GM10248 (cell line): Measurements from ENCODE around the gene LHX1.

Source experiments
- CTCF ChIA-PET: fragments of 300-600 bp; sonication (Branson Sonifier 250); formaldehyde crosslinking; extraction: SDS; loops from one replicate; lab custom pipeline; 2021; ENCODE audit warnings: antibody characterized with exemption; lab: Yijun Ruan, JAX
- POLR2A ChIA-PET: fragments of 350-650 bp; sonication (Branson Sonifier 250); formaldehyde crosslinking; extraction: SDS; loops from one replicate; lab custom pipeline; 2020; ENCODE audit warnings: antibody characterized with exemption; lab: Yijun Ruan, JAX
- DNase-seq: peaks from one replicate; pipeline ENCODE4 v3.0.0; 2012; ENCODE audit errors: extremely low spot score
- TF ChIP-seq, protein P1 (sequence below): IDR thresholded peaks from 2 replicates; pipeline ENCODE4 v1.5.1; 2012; ENCODE audit warnings: mild to moderate bottlenecking, low read depth; ENCODE audit errors: extremely low read depth, missing control alignments, control extremely low read depth

The LHX1 gene

GRCh38 chr17:36978810-36979564, 41.7 kb downstream of the LHX1 start:
- TF ChIP-seq, protein P1, sequence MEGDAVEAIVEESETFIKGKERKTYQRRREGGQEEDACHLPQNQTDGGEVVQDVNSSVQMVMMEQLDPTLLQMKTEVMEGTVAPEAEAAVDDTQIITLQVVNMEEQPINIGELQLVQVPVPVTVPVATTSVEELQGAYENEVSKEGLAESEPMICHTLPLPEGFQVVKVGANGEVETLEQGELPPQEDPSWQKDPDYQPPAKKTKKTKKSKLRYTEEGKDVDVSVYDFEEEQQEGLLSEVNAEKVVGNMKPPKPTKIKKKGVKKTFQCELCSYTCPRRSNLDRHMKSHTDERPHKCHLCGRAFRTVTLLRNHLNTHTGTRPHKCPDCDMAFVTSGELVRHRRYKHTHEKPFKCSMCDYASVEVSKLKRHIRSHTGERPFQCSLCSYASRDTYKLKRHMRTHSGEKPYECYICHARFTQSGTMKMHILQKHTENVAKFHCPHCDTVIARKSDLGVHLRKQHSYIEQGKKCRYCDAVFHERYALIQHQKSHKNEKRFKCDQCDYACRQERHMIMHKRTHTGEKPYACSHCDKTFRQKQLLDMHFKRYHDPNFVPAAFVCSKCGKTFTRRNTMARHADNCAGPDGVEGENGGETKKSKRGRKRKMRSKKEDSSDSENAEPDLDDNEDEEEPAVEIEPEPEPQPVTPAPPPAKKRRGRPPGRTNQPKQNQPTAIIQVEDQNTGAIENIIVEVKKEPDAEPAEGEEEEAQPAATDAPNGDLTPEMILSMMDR: no peak
- ChIA-PET CTCF (interaction anchor here (1.2 to 1.3 kb wide), 2 partner anchors 12 to 28 kb away, joined by 3 to 4 read pairs; no protein-coding TSS in a partner anchor), POLR2A (no interaction called here)
- no peak for DNase-seq

- no peak for DNase-seq
- CTCF ChIA-PET: interaction anchor here (1.0 to 1.3 kb wide), 3 partner anchors 12 to 58 kb away, joined by 3 to 4 read pairs (median 3); no protein-coding TSS in a partner anchor
- TF ChIP-seq, protein P1: no peak
- POLR2A ChIA-PET: no interaction called here
Measured at GRCh38 chr17:36979565-36979941, 42.3 kb downstream of the LHX1 start.

DNA sequence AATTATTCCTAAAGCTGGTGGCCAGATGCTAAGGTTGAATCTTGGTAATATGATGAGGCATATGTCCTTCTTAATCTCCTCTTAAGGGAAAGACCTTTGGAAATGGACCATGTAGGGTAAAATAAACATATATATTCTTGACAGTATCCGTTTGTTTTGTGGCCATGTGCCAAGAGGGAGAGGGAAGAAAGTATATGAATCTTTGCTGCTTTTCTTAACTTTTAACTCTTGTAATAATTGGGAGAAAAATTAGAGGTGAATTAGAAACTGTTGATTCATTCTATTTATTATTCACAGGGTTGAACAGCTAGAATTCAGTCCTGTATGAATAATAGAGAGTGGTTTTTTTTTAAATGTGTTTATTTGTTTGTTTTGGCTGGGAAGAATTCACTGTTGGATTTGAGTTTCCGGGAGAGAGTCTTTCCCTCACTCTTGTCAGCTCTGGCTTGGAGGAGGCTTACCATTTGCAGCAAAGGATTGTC, 43.0 kb downstream of the LHX1 start:
- TF ChIP-seq, protein P1: no peak
- POLR2A ChIA-PET: interaction anchor here (0.6 kb wide), 1 partner anchor 130 kb away, joined by 3 read pairs; no protein-coding TSS in a partner anchor
- CTCF ChIA-PET: interaction anchor here (1.0 to 1.2 kb wide), 2 partner anchors 11 to 59 kb away, joined by 3 to 4 read pairs; no protein-coding TSS in a partner anchor

GRCh38 chr17:36983618-36984017, 46.3 kb downstream of the LHX1 start:
- CTCF ChIA-PET: no interaction called here
- POLR2A ChIA-PET: no interaction called here
- TF ChIP-seq, protein P1: no peak
- no peak for DNase-seq

More for the DNA sequence above, 43.0 kb downstream of the LHX1 start:
- DNase-seq: no peak

DNA sequence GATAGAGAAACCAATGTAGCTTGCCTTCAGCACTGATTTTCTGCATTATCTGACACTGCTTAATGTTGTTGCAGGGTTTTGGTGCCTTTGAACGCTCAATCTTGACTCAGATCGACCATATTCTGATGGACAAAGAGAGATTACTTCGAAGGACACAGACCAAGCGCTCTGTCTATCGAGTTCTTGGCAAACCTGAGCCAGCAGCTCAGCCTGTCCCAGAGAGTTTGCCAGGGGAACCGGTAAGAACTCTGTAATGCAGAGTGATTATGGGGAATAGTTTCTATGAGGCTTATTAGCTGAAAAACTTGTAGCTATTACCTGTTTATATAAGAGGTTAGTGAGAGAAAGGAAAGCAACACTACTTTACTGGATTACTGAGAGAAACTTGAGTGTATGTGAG, 51.9 kb downstream of the LHX1 start:
- ChIA-PET POLR2A (no interaction called here), CTCF (interaction anchor here (1.4 kb wide), 1 partner anchor 18 kb away, joined by 3 read pairs; no protein-coding TSS in a partner anchor)
- TF ChIP-seq, protein P1: no peak
- DNase-seq: no peak

DNA sequence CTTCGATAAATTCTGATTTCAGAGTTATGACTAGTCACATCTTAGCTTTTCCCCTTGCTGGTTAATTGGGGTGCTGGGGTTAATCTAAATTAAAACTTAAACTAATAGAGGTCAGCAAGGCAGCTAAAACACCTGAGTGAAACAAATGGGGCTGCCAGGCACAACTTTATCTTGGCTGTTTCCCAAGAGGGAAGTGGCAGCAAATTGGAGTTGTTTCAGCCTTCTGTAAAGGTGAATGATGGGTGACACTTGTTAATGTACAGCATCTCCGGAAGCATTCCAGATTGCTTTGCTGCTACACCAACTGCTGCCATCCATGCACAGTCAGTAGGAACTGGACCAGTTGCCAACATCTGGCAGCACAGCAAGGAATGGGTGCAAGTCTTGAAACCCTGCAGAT, 55.4 kb downstream of the LHX1 start:
- POLR2A ChIA-PET: no interaction called here
- DNase-seq: no peak
- TF ChIP-seq, protein P1: no peak
- CTCF ChIA-PET: interaction anchor here (1.4 kb wide), 1 partner anchor 16 kb away, joined by 3 read pairs; no protein-coding TSS in a partner anchor
